K562 (cell line): ENCODE results near the gene FAM83E. TPM values are rescaled to one million over a fixed set of nuclear protein-coding genes. Genes with fewer than 3 reads are reported as not detected.

Experiments used
- ATF7 ChIP-seq: fragments of 450-650 bp; IDR thresholded peaks from 2 replicates; pipeline ENCODE4 v1.7.1; 2014; ENCODE audit warnings: mild to moderate bottlenecking, moderate library complexity
- CBFA2T3 ChIP-seq: fragments of 450-650 bp; IDR thresholded peaks from 2 replicates; pipeline ENCODE4 v1.6.1; 2017
- CHD1 ChIP-seq: fragments of 200-600 bp; sonication (generic); IDR thresholded peaks from one replicate; pipeline ENCODE4 v1.6.1; 2012; ENCODE audit warnings: mild to moderate bottlenecking, moderate library complexity, low read length, inconsistent platforms
- EGR1 ChIP-seq: fragments of 450-650 bp; conservative IDR thresholded peaks from 2 replicates; pipeline ENCODE4 v1.6.1; 2017; ENCODE audit warnings: mild to moderate bottlenecking
- EHMT2 ChIP-seq: fragments of 450-650 bp; IDR thresholded peaks from 2 replicates; pipeline ENCODE4 v1.6.1; 2018; ENCODE audit warnings: antibody characterized with exemption
- KDM1A ChIP-seq, 2 experiments: fragments of 450-650 bp; IDR thresholded peaks; 2 replicates each; pipeline ENCODE4 v1.6.1; 2016; ENCODE audit warnings: mild to moderate bottlenecking in 2 of 2
- MECOM ChIP-seq: fragments of 250-450 bp; sonication (Bioruptor Pico); IDR thresholded peaks from 2 replicates; pipeline ENCODE4 v1.8.0; 2022; ENCODE audit warnings: inconsistent platforms
- POLR2H ChIP-seq: IDR thresholded peaks from 2 replicates; pipeline ENCODE4 v1.6.1; 2016; ENCODE audit warnings: missing genetic modification characterization, low read depth, mild to moderate bottlenecking, control low read depth, missing compliant biosample characterization, moderate library complexity
- PURB ChIP-seq: sonication (generic); formaldehyde crosslinking; IDR thresholded peaks from 2 replicates; pipeline ENCODE4 v1.9.0; 2021; ENCODE audit warnings: low read depth, mild to moderate bottlenecking, missing genetic modification reagents
- SAP30 ChIP-seq: fragments of 200-600 bp; sonication (generic); IDR thresholded peaks from 2 replicates; pipeline ENCODE4 v1.6.1; 2012; ENCODE audit warnings: borderline replicate concordance, low read depth, mild to moderate bottlenecking, moderate library complexity, low read length, control low read depth, inconsistent platforms; ENCODE audit not compliant: insufficient read depth, poor library complexity, severe bottlenecking
- TBL1XR1 ChIP-seq, 2 experiments: IDR thresholded peaks; 2 replicates each; pipeline ENCODE4 v1.6.1; 2012; ENCODE audit warnings: improper control_type of control experiment in 2 of 2, low read length in 2 of 2, mild to moderate bottlenecking in 1 of 2
- WHSC1 ChIP-seq: IDR thresholded peaks from one replicate; pipeline ENCODE4 v1.6.1; 2012; ENCODE audit warnings: low read length, control low read depth, inconsistent platforms
- XRCC3 ChIP-seq: fragments of 450-650 bp; IDR thresholded peaks from 2 replicates; pipeline ENCODE4 v1.6.1; 2017; ENCODE audit warnings: mild to moderate bottlenecking, moderate library complexity
- ZC3H11A ChIP-seq: IDR thresholded peaks from 2 replicates; pipeline ENCODE4 v1.6.1; 2012; ENCODE audit warnings: low read depth, low read length, improper control_type of control experiment
- ZNF133 ChIP-seq: fragments of 250-450 bp; sonication (Bioruptor Pico); IDR thresholded peaks from 2 replicates; pipeline ENCODE4 v1.4.0; 2020; ENCODE audit warnings: mild to moderate bottlenecking
- ZNF253 ChIP-seq: fragments of 250-450 bp; sonication (Bioruptor Pico); conservative IDR thresholded peaks from 2 replicates; pipeline ENCODE4 v1.6.1; 2021; ENCODE audit warnings: mild to moderate bottlenecking
- ZNF3 ChIP-seq: fragments of 250-450 bp; sonication (Bioruptor Pico); IDR thresholded peaks from 2 replicates; pipeline ENCODE4 v1.5.0; 2021; ENCODE audit warnings: mild to moderate bottlenecking, moderate library complexity
- ZNF766 ChIP-seq: fragments of 200-800 bp; sonication (Bioruptor generic); conservative IDR thresholded peaks from 2 replicates; pipeline ENCODE4 v1.6.1; 2016; ENCODE audit warnings: missing genetic modification characterization, missing compliant biosample characterization
- polyA plus RNA-seq, 8 experiments: library from polyadenylated mRNA; depleted of rRNA in 4 of 8; stranded (reverse) in 5 of 8; unstranded in 3 of 8; fragments of >200 nt; fragmentation: Nextera tagmentation in 2 of 8; fragmentation: Illumina TruSeq in 1 of 8; extraction: Ambion mirVana in 2 of 8; extraction: Trizol in 1 of 8; gene quantifications; 2 replicates each; pipeline versions ENCODE4 v1.2.1 to v1.2.3, GENCODE V29; 2011 to 2014; ENCODE audit warnings: inconsistent platforms in 1 of 8, missing spikeins in 1 of 8
- total RNA-seq, 7 experiments: library from RNA; depleted of rRNA in 6 of 7; stranded (reverse); fragments of >200 nt in 6 of 7; fragmentation: Illumina TruSeq in 2 of 7; extraction: Trizol in 2 of 7; gene quantifications; 2 replicates each; pipeline versions ENCODE4 v1.2.1 to v1.2.3, GENCODE V29; 2011 to 2021; ENCODE audit warnings: low replicate concordance in 1 of 7
- TF ChIP-seq, protein P1 (sequence below): fragments of 250-450 bp; sonication (Bioruptor Pico); IDR thresholded peaks from 2 replicates; pipeline ENCODE4 v1.5.0; 2021; ENCODE audit warnings: mild to moderate bottlenecking, moderate library complexity
- TF ChIP-seq, protein P2 (sequence below): fragments of 250-450 bp; sonication (Bioruptor Pico); IDR thresholded peaks from 2 replicates; pipeline ENCODE4 v1.5.0; 2020; ENCODE audit warnings: mild to moderate bottlenecking
- TF ChIP-seq, protein P3 (sequence below): fragments of 200-400 bp; formaldehyde crosslinking; IDR thresholded peaks from 2 replicates; pipeline ENCODE4 v1.6.1; 2017; ENCODE audit warnings: mild to moderate bottlenecking, low read depth, low read length, moderate library complexity
- TF ChIP-seq, protein P4 (sequence below): sonication (generic); formaldehyde crosslinking; IDR thresholded peaks from 2 replicates; pipeline ENCODE4 v1.8.1; 2022; ENCODE audit warnings: missing genetic modification reagents

The FAM83E gene
- total and polyA plus RNA-seq, 9 of the 15 experiments (the other 6 are each of a cell fraction or from before 2014, with no cell fraction given) = 0.15 to 0.87 (median 0.29) TPM; not detected in 4

DNA sequence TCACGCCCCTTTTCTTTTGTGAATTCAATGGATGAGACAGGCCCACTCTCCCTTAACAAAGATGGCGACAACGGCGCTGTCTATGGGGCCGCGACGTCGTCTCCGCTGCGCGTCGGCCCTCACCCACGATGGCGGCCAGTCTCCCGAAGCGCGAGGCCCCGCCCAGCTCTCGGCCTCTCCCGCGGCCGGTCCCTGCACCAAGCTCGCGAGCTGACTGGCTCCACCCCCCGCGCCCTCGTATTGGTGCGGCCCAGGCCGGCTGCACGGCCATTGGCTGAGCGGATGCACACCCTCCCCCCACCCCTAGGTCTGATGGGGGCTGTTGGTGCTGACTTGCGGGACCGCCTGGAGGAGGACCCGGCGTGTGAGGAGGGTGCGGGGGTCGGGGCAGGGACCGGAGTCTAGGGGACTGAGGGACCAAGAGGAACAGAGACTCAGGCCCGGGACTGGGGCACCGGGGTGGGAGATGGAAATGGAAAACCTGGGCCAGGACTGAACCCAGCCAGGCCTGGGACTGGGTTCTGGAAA, 9.3 kb upstream of the FAM83E start (continued):
- TF ChIP-seq, protein P1, sequence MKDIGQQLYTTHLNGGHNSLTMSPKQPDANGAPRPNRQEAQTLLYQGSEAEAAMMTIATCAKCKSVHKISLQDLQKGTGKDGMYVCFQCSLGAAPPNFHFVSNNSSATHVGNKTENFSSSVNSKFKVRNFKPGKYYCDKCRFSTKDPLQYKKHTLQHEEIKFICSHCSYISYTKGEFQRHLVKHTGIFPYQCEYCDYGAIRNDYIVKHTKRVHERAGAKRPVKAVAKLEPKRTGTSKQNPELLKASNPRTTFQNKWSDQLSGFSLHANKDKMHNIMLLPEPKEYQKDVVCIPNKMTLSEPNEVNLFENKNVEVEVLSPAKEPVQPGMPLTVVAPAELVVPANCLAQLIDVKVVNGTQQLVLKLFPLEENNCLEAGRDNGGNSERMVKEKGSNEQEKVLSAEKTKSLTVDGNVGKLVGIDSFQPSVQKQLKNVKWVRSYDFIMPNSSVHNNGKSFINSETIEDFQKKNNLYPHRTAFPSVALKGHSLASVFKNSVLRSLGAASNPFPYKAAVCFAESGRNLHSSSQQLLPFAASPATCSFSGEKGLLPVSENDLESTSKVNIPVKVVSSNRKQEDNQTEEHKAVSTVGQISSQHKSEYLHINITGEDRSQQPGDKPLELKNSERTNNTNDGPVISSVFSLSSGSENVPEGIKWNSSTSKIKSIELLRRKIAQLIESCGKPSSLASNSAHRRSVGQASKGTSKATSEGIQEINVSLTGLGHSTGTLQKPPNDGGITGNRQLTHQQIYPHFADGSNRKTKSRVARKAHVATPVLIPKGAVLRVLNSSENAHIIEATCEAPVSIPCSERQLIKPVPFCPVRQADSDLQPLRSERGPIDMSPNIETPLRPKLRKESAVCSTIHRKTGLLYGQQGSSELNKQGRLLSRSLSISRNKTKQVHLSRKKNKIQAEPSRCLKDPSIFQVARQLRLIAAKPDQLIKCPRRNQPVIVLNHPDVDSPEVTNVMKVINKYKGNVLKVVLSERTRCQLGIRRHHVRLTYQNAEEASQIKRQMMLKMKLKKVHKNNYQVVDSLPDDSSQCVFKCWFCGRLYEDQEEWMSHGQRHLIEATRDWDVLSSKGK (CRISPR knock-in tag) = no peak
- TF ChIP-seq ZC3H11A (no peak), ZNF133 (CRISPR knock-in tag) (no peak), WHSC1 (no peak), MECOM (CRISPR knock-in tag) (no peak), ATF7 (peak; percentile 87), EGR1 (no peak), TBL1XR1 (IDR thresholded peaks at IDR 0.05; ENCODE audit: low read length in 2 of 2) (peak in 1 of 2 experiments; percentile 41; a peak in 1 of 4 replicates), PURB (CRISPR knock-in tag) (no peak), ZNF253 (CRISPR knock-in tag) (no peak), ZNF3 (no peak), SAP30 (peak; percentile 83), EHMT2 (no peak), ZNF766 (CRISPR knock-in tag) (no peak), CBFA2T3 (no peak), XRCC3 (no peak), POLR2H (tag) (no peak), CHD1 (no peak), KDM1A (IDR thresholded peaks at IDR 0.05) (no peak)
- TF ChIP-seq, protein P2, sequence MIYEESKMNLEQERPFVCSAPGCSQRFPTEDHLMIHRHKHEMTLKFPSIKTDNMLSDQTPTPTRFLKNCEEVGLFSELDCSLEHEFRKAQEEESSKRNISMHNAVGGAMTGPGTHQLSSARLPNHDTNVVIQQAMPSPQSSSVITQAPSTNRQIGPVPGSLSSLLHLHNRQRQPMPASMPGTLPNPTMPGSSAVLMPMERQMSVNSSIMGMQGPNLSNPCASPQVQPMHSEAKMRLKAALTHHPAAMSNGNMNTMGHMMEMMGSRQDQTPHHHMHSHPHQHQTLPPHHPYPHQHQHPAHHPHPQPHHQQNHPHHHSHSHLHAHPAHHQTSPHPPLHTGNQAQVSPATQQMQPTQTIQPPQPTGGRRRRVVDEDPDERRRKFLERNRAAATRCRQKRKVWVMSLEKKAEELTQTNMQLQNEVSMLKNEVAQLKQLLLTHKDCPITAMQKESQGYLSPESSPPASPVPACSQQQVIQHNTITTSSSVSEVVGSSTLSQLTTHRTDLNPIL (CRISPR knock-in tag) = no peak
- TF ChIP-seq, protein P3, sequence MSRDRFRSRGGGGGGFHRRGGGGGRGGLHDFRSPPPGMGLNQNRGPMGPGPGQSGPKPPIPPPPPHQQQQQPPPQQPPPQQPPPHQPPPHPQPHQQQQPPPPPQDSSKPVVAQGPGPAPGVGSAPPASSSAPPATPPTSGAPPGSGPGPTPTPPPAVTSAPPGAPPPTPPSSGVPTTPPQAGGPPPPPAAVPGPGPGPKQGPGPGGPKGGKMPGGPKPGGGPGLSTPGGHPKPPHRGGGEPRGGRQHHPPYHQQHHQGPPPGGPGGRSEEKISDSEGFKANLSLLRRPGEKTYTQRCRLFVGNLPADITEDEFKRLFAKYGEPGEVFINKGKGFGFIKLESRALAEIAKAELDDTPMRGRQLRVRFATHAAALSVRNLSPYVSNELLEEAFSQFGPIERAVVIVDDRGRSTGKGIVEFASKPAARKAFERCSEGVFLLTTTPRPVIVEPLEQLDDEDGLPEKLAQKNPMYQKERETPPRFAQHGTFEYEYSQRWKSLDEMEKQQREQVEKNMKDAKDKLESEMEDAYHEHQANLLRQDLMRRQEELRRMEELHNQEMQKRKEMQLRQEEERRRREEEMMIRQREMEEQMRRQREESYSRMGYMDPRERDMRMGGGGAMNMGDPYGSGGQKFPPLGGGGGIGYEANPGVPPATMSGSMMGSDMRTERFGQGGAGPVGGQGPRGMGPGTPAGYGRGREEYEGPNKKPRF = no peak
- TF ChIP-seq, protein P4, sequence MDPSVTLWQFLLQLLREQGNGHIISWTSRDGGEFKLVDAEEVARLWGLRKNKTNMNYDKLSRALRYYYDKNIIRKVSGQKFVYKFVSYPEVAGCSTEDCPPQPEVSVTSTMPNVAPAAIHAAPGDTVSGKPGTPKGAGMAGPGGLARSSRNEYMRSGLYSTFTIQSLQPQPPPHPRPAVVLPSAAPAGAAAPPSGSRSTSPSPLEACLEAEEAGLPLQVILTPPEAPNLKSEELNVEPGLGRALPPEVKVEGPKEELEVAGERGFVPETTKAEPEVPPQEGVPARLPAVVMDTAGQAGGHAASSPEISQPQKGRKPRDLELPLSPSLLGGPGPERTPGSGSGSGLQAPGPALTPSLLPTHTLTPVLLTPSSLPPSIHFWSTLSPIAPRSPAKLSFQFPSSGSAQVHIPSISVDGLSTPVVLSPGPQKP (CRISPR knock-in tag) = no peak
